SK-N-SH treated with all-trans-retinoic acid at 6 μM for 48 hours (cell line): ENCODE data around the gene GDA.

Experiments used
- ATAC-seq: fragments of 200-7000 bp; cut with Tn5 transposase; 3 replicates; pipeline ENCODE4 v1.9.1; 2020; ENCODE audit warnings: mild to moderate bottlenecking, moderate library complexity
- ARNTL ChIP-seq: fragments of 450-650 bp; formaldehyde crosslinking; IDR thresholded peaks from 2 replicates; pipeline ENCODE4 v1.5.0; 2020; ENCODE audit warnings: low read depth, mild to moderate bottlenecking, moderate library complexity, borderline replicate concordance
- BACH2 ChIP-seq: fragments of 250-450 bp; sonication (Bioruptor Pico); IDR thresholded peaks from 2 replicates; pipeline ENCODE4 v1.9.0; 2021; ENCODE audit warnings: mild to moderate bottlenecking, borderline replicate concordance
- CSDC2 ChIP-seq: fragments of 250-450 bp; sonication (Bioruptor Pico); IDR thresholded peaks from 2 replicates; pipeline ENCODE4 v1.5.0; 2020; ENCODE audit warnings: mild to moderate bottlenecking, moderate library complexity
- ESRRG ChIP-seq: fragments of 250-450 bp; sonication (Bioruptor Pico); IDR thresholded peaks from 2 replicates; pipeline ENCODE4 v1.6.1; 2021; ENCODE audit warnings: mild to moderate bottlenecking
- GLIS3 ChIP-seq: fragments of 250-450 bp; sonication (Bioruptor Pico); IDR thresholded peaks from 2 replicates; pipeline ENCODE4 v1.5.0; 2020; ENCODE audit warnings: mild to moderate bottlenecking, moderate library complexity
- ISL1 ChIP-seq: fragments of 250-450 bp; sonication (Bioruptor Pico); IDR thresholded peaks from 2 replicates; pipeline ENCODE4 v2.1.2; 2022; ENCODE audit warnings: mild to moderate bottlenecking, moderate library complexity
- OSR1 ChIP-seq: fragments of 250-450 bp; sonication (Bioruptor Pico); IDR thresholded peaks from 2 replicates; pipeline ENCODE4 v1.8.0; 2022; ENCODE audit warnings: moderate library complexity, mild to moderate bottlenecking, inconsistent platforms
- POU6F1 ChIP-seq: fragments of 250-450 bp; sonication (Bioruptor Pico); IDR thresholded peaks from 2 replicates; pipeline ENCODE4 v1.8.0; 2021; ENCODE audit warnings: low read depth, mild to moderate bottlenecking, moderate library complexity, borderline replicate concordance
- PPARA ChIP-seq: fragments of 250-450 bp; sonication (Bioruptor Pico); IDR thresholded peaks from 2 replicates; pipeline ENCODE4 v1.5.0; 2020; ENCODE audit warnings: mild to moderate bottlenecking, borderline replicate concordance
- RARB ChIP-seq: fragments of 250-450 bp; sonication (Bioruptor Pico); IDR thresholded peaks from 2 replicates; pipeline ENCODE4 v1.8.0; 2021; ENCODE audit warnings: mild to moderate bottlenecking, moderate library complexity
- SNAI2 ChIP-seq: fragments of 250-450 bp; sonication (Bioruptor Pico); IDR thresholded peaks from 2 replicates; pipeline ENCODE4 v1.5.0; 2020; ENCODE audit warnings: mild to moderate bottlenecking, moderate library complexity
- TCF4 ChIP-seq: fragments of 250-450 bp; sonication (Bioruptor Pico); IDR thresholded peaks from 2 replicates; pipeline ENCODE4 v1.8.0; 2021; ENCODE audit warnings: mild to moderate bottlenecking, moderate library complexity, borderline replicate concordance
- TOX ChIP-seq: fragments of 250-450 bp; sonication (Bioruptor Pico); IDR thresholded peaks from 2 replicates; pipeline ENCODE4 v1.8.0; 2021; ENCODE audit warnings: mild to moderate bottlenecking, moderate library complexity, borderline replicate concordance
- ZFP3 ChIP-seq: fragments of 250-450 bp; sonication (Bioruptor Pico); IDR thresholded peaks from 2 replicates; pipeline ENCODE4 v1.5.0; 2020; ENCODE audit warnings: mild to moderate bottlenecking, moderate library complexity
- ZFP30 ChIP-seq: fragments of 450-650 bp; formaldehyde crosslinking; IDR thresholded peaks from 2 replicates; pipeline ENCODE4 v1.5.0; 2022; ENCODE audit warnings: mild to moderate bottlenecking, moderate library complexity
- ZNF565 ChIP-seq: fragments of 450-650 bp; formaldehyde crosslinking; conservative IDR thresholded peaks from 2 replicates; pipeline ENCODE4 v1.5.0; 2020; ENCODE audit warnings: low read depth, mild to moderate bottlenecking, moderate library complexity
- ZNF70 ChIP-seq: fragments of 450-650 bp; formaldehyde crosslinking; IDR thresholded peaks from 2 replicates; pipeline ENCODE4 v1.5.0; 2020; ENCODE audit warnings: mild to moderate bottlenecking, moderate library complexity
- ZNF8 ChIP-seq: fragments of 450-650 bp; formaldehyde crosslinking; IDR thresholded peaks from 2 replicates; pipeline ENCODE4 v1.5.0; 2020; ENCODE audit warnings: mild to moderate bottlenecking, moderate library complexity
- TF ChIP-seq, protein P1 (sequence below): fragments of 250-450 bp; sonication (Bioruptor Pico); IDR thresholded peaks from 2 replicates; pipeline ENCODE4 v1.5.0; 2020; ENCODE audit warnings: mild to moderate bottlenecking, moderate library complexity
- TF ChIP-seq, protein P2 (sequence below): fragments of 250-450 bp; sonication (Bioruptor Pico); IDR thresholded peaks from 2 replicates; pipeline ENCODE4 v1.5.1; 2020; ENCODE audit warnings: low read depth, mild to moderate bottlenecking, moderate library complexity
- TF ChIP-seq, protein P3 (sequence below): fragments of 250-450 bp; sonication (Bioruptor Pico); IDR thresholded peaks from 2 replicates; pipeline ENCODE4 v1.5.1; 2021; ENCODE audit warnings: mild to moderate bottlenecking, moderate library complexity

Gene GDA

GRCh38 chr9:72168075-72168474 lies 18.8 kb downstream of the GDA start (continued):
- TF ChIP-seq, protein P1, sequence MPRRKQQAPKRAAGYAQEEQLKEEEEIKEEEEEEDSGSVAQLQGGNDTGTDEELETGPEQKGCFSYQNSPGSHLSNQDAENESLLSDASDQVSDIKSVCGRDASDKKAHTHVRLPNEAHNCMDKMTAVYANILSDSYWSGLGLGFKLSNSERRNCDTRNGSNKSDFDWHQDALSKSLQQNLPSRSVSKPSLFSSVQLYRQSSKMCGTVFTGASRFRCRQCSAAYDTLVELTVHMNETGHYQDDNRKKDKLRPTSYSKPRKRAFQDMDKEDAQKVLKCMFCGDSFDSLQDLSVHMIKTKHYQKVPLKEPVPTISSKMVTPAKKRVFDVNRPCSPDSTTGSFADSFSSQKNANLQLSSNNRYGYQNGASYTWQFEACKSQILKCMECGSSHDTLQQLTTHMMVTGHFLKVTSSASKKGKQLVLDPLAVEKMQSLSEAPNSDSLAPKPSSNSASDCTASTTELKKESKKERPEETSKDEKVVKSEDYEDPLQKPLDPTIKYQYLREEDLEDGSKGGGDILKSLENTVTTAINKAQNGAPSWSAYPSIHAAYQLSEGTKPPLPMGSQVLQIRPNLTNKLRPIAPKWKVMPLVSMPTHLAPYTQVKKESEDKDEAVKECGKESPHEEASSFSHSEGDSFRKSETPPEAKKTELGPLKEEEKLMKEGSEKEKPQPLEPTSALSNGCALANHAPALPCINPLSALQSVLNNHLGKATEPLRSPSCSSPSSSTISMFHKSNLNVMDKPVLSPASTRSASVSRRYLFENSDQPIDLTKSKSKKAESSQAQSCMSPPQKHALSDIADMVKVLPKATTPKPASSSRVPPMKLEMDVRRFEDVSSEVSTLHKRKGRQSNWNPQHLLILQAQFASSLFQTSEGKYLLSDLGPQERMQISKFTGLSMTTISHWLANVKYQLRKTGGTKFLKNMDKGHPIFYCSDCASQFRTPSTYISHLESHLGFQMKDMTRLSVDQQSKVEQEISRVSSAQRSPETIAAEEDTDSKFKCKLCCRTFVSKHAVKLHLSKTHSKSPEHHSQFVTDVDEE = no peak
- TF ChIP-seq, protein P2, sequence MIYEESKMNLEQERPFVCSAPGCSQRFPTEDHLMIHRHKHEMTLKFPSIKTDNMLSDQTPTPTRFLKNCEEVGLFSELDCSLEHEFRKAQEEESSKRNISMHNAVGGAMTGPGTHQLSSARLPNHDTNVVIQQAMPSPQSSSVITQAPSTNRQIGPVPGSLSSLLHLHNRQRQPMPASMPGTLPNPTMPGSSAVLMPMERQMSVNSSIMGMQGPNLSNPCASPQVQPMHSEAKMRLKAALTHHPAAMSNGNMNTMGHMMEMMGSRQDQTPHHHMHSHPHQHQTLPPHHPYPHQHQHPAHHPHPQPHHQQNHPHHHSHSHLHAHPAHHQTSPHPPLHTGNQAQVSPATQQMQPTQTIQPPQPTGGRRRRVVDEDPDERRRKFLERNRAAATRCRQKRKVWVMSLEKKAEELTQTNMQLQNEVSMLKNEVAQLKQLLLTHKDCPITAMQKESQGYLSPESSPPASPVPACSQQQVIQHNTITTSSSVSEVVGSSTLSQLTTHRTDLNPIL (CRISPR knock-in tag) = no peak
- TF ChIP-seq OSR1 (CRISPR knock-in tag) = no peak
- TF ChIP-seq ZFP3 (CRISPR knock-in tag) = no peak
- no peak for TF ChIP-seq TOX (CRISPR knock-in tag)
- TF ChIP-seq BACH2 = no peak
- TF ChIP-seq PPARA (CRISPR knock-in tag) = no peak
- TF ChIP-seq ZNF8 (CRISPR knock-in tag) = no peak
- TF ChIP-seq TCF4 (CRISPR knock-in tag) = no peak
- no peak for TF ChIP-seq ISL1 (CRISPR knock-in tag)
- TF ChIP-seq ZFP30 (CRISPR knock-in tag) = no peak
- TF ChIP-seq ESRRG (CRISPR knock-in tag) = no peak
- no peak for TF ChIP-seq RARB (CRISPR knock-in tag)
- TF ChIP-seq, all 23 proteins: peak for 0

DNA sequence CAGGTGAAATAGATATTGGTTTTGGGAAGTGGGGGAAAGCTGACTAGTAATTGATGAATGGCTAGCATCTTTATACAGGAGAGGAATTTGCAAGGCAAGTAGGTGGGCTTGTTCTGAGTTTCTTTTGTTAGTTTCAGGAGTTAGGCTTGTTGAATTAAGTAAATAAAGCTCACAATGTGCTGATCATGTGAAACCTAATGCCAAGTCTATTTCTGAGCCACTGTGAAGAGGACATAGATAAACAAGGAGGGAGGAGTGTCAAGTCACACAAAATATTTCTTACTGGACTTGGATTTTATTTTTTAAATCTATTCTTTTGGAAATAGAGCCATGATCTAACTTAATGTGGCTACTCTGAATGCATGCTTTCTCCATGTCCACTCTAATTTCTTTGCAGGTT lies 19.9 kb downstream of the GDA start:
- no peak for ATAC-seq
- TF ChIP-seq ZNF565 (CRISPR knock-in tag) (no peak), CSDC2 (CRISPR knock-in tag) (no peak), RARB (CRISPR knock-in tag) (no peak), SNAI2 (CRISPR knock-in tag) (no peak), GLIS3 (CRISPR knock-in tag) (no peak), TOX (CRISPR knock-in tag) (no peak), ISL1 (CRISPR knock-in tag) (no peak), ZFP30 (CRISPR knock-in tag) (no peak), ZNF70 (CRISPR knock-in tag) (no peak), POU6F1 (CRISPR knock-in tag) (no peak), ARNTL (no peak), PPARA (CRISPR knock-in tag) (no peak), ZNF8 (CRISPR knock-in tag) (no peak)
- TF ChIP-seq, protein P3, sequence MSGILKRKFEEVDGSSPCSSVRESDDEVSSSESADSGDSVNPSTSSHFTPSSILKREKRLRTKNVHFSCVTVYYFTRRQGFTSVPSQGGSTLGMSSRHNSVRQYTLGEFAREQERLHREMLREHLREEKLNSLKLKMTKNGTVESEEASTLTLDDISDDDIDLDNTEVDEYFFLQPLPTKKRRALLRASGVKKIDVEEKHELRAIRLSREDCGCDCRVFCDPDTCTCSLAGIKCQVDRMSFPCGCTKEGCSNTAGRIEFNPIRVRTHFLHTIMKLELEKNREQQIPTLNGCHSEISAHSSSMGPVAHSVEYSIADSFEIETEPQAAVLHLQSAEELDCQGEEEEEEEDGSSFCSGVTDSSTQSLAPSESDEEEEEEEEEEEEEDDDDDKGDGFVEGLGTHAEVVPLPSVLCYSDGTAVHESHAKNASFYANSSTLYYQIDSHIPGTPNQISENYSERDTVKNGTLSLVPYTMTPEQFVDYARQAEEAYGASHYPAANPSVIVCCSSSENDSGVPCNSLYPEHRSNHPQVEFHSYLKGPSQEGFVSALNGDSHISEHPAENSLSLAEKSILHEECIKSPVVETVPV (CRISPR knock-in tag) = no peak
- TF ChIP-seq, all 23 proteins: peak for 0

DNA sequence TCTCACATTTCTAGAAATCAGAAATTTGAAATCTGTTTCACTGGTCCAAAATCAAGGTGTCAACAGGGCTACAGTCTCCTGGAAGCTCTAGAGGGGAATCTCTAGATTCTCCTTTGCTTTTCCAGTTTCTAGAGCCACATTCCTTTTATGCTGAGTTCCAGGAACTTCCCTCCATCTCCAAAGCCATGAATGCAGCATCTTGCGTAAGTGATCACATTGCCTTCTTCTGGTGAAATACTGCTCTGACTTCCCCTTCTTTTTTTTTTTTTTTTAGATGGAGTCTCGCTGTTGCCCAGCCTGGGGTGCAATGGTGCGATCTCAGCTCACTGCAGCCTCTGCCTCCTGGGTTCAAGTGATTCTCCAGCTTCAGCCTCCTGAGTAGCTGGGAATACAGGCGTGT lies 23.8 kb downstream of the GDA start:
- TF ChIP-seq, protein P1 = no peak
- no peak for TF ChIP-seq ISL1 (CRISPR knock-in tag)
- no peak for TF ChIP-seq ZFP3 (CRISPR knock-in tag)
- ATAC-seq = no peak
